Neutrophil (primary cell): ENCODE measurements around the gene SLC39A12.

Source experiments
- H3K27ac ChIP-seq: fragments of 200-600 bp; sonication (generic); 2 replicates; pipeline ENCODE4 v1.5.1; 2016; ENCODE audit warnings: mild to moderate bottlenecking, moderate library complexity
- H3K27me3 ChIP-seq: fragments of 200-600 bp; sonication (generic); 2 replicates; pipeline ENCODE4 v1.6.0; 2016; ENCODE audit warnings: mild to moderate bottlenecking
- H3K36me3 ChIP-seq: fragments of 200-600 bp; sonication (generic); 2 replicates; pipeline ENCODE4 v1.5.1; 2017
- H3K4me1 ChIP-seq, 2 experiments: fragments of 200-600 bp in 1 of 2; sonication (generic) in 1 of 2; 1 replicate in 1 of 2; 2 replicates in 1 of 2; pipeline versions ENCODE4 v1.5.1 to v1.6.1; 2013 to 2016; ENCODE audit warnings: low read depth in 1 of 2, low read length in 1 of 2, mild to moderate bottlenecking in 1 of 2, moderate library complexity in 1 of 2; ENCODE audit not compliant: control insufficient read depth in 1 of 2, insufficient read depth in 1 of 2
- H3K4me3 ChIP-seq, 2 experiments: fragments of 200-600 bp in 1 of 2; sonication (generic) in 1 of 2; 1 replicate in 1 of 2; 2 replicates in 1 of 2; pipeline ENCODE4 v1.5.1; 2013 to 2016; ENCODE audit warnings: low read depth in 1 of 2, low read length in 1 of 2, mild to moderate bottlenecking in 1 of 2, moderate library complexity in 1 of 2
- H3K9me3 ChIP-seq: fragments of 200-600 bp; sonication (generic); 2 replicates; pipeline ENCODE4 v1.5.1; 2016
- CTCF ChIP-seq: fragments of 200-600 bp; sonication (generic); IDR thresholded peaks from 2 replicates; pipeline ENCODE4 v1.5.1; 2016; ENCODE audit warnings: antibody characterized with exemption

SLC39A12 gene

GRCh38 chr10:18079665-18080295, 128.1 kb downstream of the SLC39A12 start:
- Histone ChIP-seq H3K27ac (no peak overlapping the region), H3K4me3 (no peak overlapping the region), H3K4me1 (no peaks in the 10 kb centered on the region), H3K36me3 (no peaks in the 10 kb centered on the region), H3K9me3 (no peaks in the 10 kb centered on the region), H3K27me3 (no peaks in the 10 kb centered on the region)
- no peak for TF ChIP-seq CTCF

GRCh38 chr10:18082381-18082780, 130.7 kb downstream of the SLC39A12 start:
- Histone ChIP-seq H3K27ac (no peak overlapping the region), H3K27me3 (no peaks in the 10 kb centered on the region), H3K4me3 (no peak overlapping the region), H3K9me3 (no peaks in the 10 kb centered on the region), H3K36me3 (no peaks in the 10 kb centered on the region), H3K4me1 (no peaks in the 10 kb centered on the region)
- no peak for TF ChIP-seq CTCF

- no peak overlapping the region for H3K4me3 ChIP-seq
- no peaks in the 10 kb centered on the region for H3K27me3 ChIP-seq
- no peaks in the 10 kb centered on the region for H3K36me3 ChIP-seq
- no peaks in the 10 kb centered on the region for H3K9me3 ChIP-seq
- no peak for TF ChIP-seq CTCF
- no peak overlapping the region for H3K27ac ChIP-seq
- no peaks in the 10 kb centered on the region for H3K4me1 ChIP-seq
Measured at GRCh38 chr10:18085855-18086254, 134.1 kb downstream of the SLC39A12 start.

GRCh38 chr10:18086746-18087145, 135.0 kb downstream of the SLC39A12 start:
- no peaks in the 10 kb centered on the region for H3K27me3 ChIP-seq
- H3K36me3 ChIP-seq, result no peaks in the 10 kb centered on the region
- H3K4me1 ChIP-seq, result no peaks in the 10 kb centered on the region
- no peaks in the 10 kb centered on the region for H3K9me3 ChIP-seq
- H3K27ac ChIP-seq, result no peak overlapping the region
- no peak for TF ChIP-seq CTCF
- no peak overlapping the region for H3K4me3 ChIP-seq

GRCh38 chr10:18087355-18087754, 135.6 kb downstream of the SLC39A12 start:
- H3K9me3 ChIP-seq, result no peaks in the 10 kb centered on the region
- no peak for TF ChIP-seq CTCF
- no peak overlapping the region for H3K4me3 ChIP-seq

More at GRCh38 chr10:18087355-18087754, 135.6 kb downstream of the SLC39A12 start:
- H3K27ac ChIP-seq, result no peak overlapping the region
- H3K36me3 ChIP-seq, result no peaks in the 10 kb centered on the region
- no peaks in the 10 kb centered on the region for H3K27me3 ChIP-seq
- no peaks in the 10 kb centered on the region for H3K4me1 ChIP-seq
